H1 (cell line): ENCODE measurements around the gene SPDYE3. TPM values are rescaled to one million over a fixed set of nuclear protein-coding genes. Genes with fewer than 3 reads are reported as not detected.

ENCODE experiments used
- CTCF ChIA-PET: fragments of 300-600 bp; sonication (Branson Sonifier 250); formaldehyde crosslinking; loops from one replicate; lab custom pipeline; 2021; ENCODE audit not compliant: partially characterized antibody; lab: Charles Lee
- POLR2A ChIA-PET: fragments of 300-600 bp; sonication (Branson Sonifier 250); formaldehyde crosslinking; loops from one replicate; lab custom pipeline; 2021; ENCODE audit warnings: inconsistent platforms; ENCODE audit not compliant: partially characterized antibody; lab: Charles Lee
- DNase-seq, 2 experiments: peaks; one replicate each; pipeline versions ENCODE4 v3.0.0 to v3.0.0-alpha.2; 2010 to 2022; ENCODE audit warnings: low spot score in 2 of 2, low read depth in 1 of 2, mixed read lengths in 1 of 2
- FAIRE-seq: peaks from 2 replicates; lab custom pipeline; 2011; peaks lifted over from hg19 to GRCh38; lab: Jason Lieb, UNC
- H2AFZ ChIP-seq: 2 replicates; pipeline ENCODE4 v1.8.1; 2012; ENCODE audit warnings: low read length, inconsistent platforms
- H2AK5ac ChIP-seq: 2 replicates; pipeline ENCODE4 v1.6.1; 2013; ENCODE audit warnings: low read depth, low read length
- H2BK120ac ChIP-seq: replicated peaks from 2 replicates; pipeline ENCODE3; 2013; ENCODE audit warnings: low read depth, low read length, inconsistent platforms
- H2BK12ac ChIP-seq: 2 replicates; pipeline ENCODE4 v1.6.1; 2013; ENCODE audit warnings: low read depth, low read length
- H2BK15ac ChIP-seq: 2 replicates; pipeline ENCODE4 v1.6.1; 2013; ENCODE audit warnings: low read length
- H2BK20ac ChIP-seq: 2 replicates; pipeline ENCODE4 v1.6.1; 2013; ENCODE audit warnings: low read length
- H2BK5ac ChIP-seq: 2 replicates; pipeline ENCODE4 v1.6.1; 2013; ENCODE audit warnings: low read depth, low read length
- H3K14ac ChIP-seq: 2 replicates; pipeline ENCODE4 v1.6.1; 2013; ENCODE audit warnings: inconsistent platforms; ENCODE audit not compliant: insufficient read length
- H3K18ac ChIP-seq: 2 replicates; pipeline ENCODE4 v1.6.1; 2013; ENCODE audit warnings: low read length; ENCODE audit errors: extremely low read depth
- H3K23ac ChIP-seq: 2 replicates; pipeline ENCODE4 v1.6.1; 2013; ENCODE audit warnings: inconsistent platforms; ENCODE audit not compliant: insufficient read length
- H3K23me2 ChIP-seq: 2 replicates; pipeline ENCODE4 v1.6.1; 2013; ENCODE audit warnings: low read depth, low read length
- H3K27ac ChIP-seq: 2 replicates; pipeline ENCODE4 v1.6.1; 2011; ENCODE audit warnings: low read depth, low read length, inconsistent platforms
- H3K27me3 ChIP-seq, 4 experiments: replicated peaks in 1 of 4; 1 replicate in 1 of 4; 2 replicates in 3 of 4; pipeline versions ENCODE4 v1.6.1 to v1.8.1; 2011 to 2013; ENCODE audit warnings: low read length in 3 of 4, mild to moderate bottlenecking in 3 of 4, inconsistent platforms in 2 of 4, mixed read lengths in 2 of 4, moderate library complexity in 1 of 4; ENCODE audit not compliant: control insufficient read depth in 3 of 4, insufficient read depth in 3 of 4; ENCODE audit errors: extremely low read depth in 1 of 4
- H3K36me3 ChIP-seq, 4 experiments: 2 replicates each; pipeline versions ENCODE4 v1.6.1 to v1.8.1; 2011 to 2013; ENCODE audit warnings: mild to moderate bottlenecking in 4 of 4, low read length in 3 of 4, moderate library complexity in 2 of 4, control low read depth in 1 of 4, inconsistent platforms in 1 of 4; ENCODE audit not compliant: insufficient read depth in 4 of 4, control insufficient read depth in 2 of 4
- H3K4ac ChIP-seq: replicated peaks from 2 replicates; pipeline ENCODE3; 2013; ENCODE audit warnings: low read length, low read depth, mixed read lengths, inconsistent platforms; ENCODE audit not compliant: insufficient read length
- H3K4me1 ChIP-seq, 4 experiments: replicated peaks in 1 of 4; 1 replicate in 1 of 4; 2 replicates in 3 of 4; pipeline versions ENCODE4 v1.6.1 to v1.8.1; 2011 to 2013; ENCODE audit warnings: low read length in 3 of 4, inconsistent platforms in 2 of 4, mixed read lengths in 1 of 4; ENCODE audit not compliant: insufficient read depth in 4 of 4, control insufficient read depth in 3 of 4
- H3K4me2 ChIP-seq, 2 experiments: 2 replicates each; pipeline versions ENCODE4 v1.6.1 to v1.8.1; 2011 to 2013; ENCODE audit warnings: low read depth in 2 of 2, low read length in 2 of 2, control low read depth in 1 of 2, inconsistent platforms in 1 of 2, mild to moderate bottlenecking in 1 of 2; ENCODE audit not compliant: insufficient read depth in 1 of 2
- H3K4me3 ChIP-seq, 4 experiments: fragments of 200-600, 300-600 bp in 1 of 4; sonication (generic), shearing (Covaris generic), sonication (Bioruptor Twin) in 1 of 4; 2 replicates each; pipeline versions ENCODE4 v1.5.1 to v1.8.1; 2011 to 2016; ENCODE audit warnings: low read length in 4 of 4, low read depth in 3 of 4, control low read depth in 2 of 4, inconsistent platforms in 2 of 4, mild to moderate bottlenecking in 2 of 4, mixed read lengths in 1 of 4, moderate library complexity in 1 of 4; ENCODE audit not compliant: insufficient read depth in 2 of 4; ENCODE audit errors: extremely low read depth in 1 of 4
- H3K56ac ChIP-seq: replicated peaks from 2 replicates; pipeline ENCODE3; 2013; ENCODE audit warnings: low read depth, mild to moderate bottlenecking, mixed read lengths, low read length, inconsistent platforms; ENCODE audit not compliant: insufficient read length
- H3K79me1 ChIP-seq: 2 replicates; pipeline ENCODE4 v1.6.1; 2013; ENCODE audit warnings: low read depth, low read length, control low read depth
- H3K79me2 ChIP-seq, 2 experiments: 2 replicates each; pipeline versions ENCODE4 v1.6.1 to v1.8.1; 2012 to 2013; ENCODE audit warnings: low read length in 2 of 2, mild to moderate bottlenecking in 2 of 2, inconsistent platforms in 1 of 2; ENCODE audit not compliant: insufficient read depth in 2 of 2, control insufficient read depth in 1 of 2
- H3K9ac ChIP-seq, 4 experiments: replicated peaks in 1 of 4; 1 replicate in 1 of 4; 2 replicates in 3 of 4; pipeline versions ENCODE4 v1.6.1 to v1.8.1; 2011 to 2013; ENCODE audit warnings: low read depth in 3 of 4, low read length in 3 of 4, control low read depth in 2 of 4, mild to moderate bottlenecking in 2 of 4, moderate library complexity in 2 of 4, inconsistent platforms in 1 of 4; ENCODE audit errors: extremely low read depth in 1 of 4
- H3K9me3 ChIP-seq, 2 experiments: 2 replicates each; pipeline versions ENCODE4 v1.6.1 to v1.8.1; 2012 to 2013; ENCODE audit warnings: mild to moderate bottlenecking in 2 of 2, moderate library complexity in 2 of 2, control low read depth in 1 of 2, inconsistent platforms in 1 of 2, low read depth in 1 of 2, low read length in 1 of 2, mixed read lengths in 1 of 2; ENCODE audit not compliant: insufficient read depth in 2 of 2
- H4K20me1 ChIP-seq, 2 experiments: replicated peaks in 1 of 2; 2 replicates each; pipeline versions ENCODE3 to v1.8.1; 2011 to 2013; ENCODE audit warnings: inconsistent platforms in 2 of 2, low read length in 2 of 2, mild to moderate bottlenecking in 1 of 2; ENCODE audit not compliant: insufficient read depth in 2 of 2, control insufficient read depth in 1 of 2
- H4K5ac ChIP-seq: 2 replicates; pipeline ENCODE4 v1.6.1; 2013; ENCODE audit warnings: low read length, low read depth, mixed read lengths, inconsistent platforms; ENCODE audit not compliant: insufficient read length
- H4K8ac ChIP-seq: 2 replicates; pipeline ENCODE4 v1.8.0; 2013; ENCODE audit warnings: mild to moderate bottlenecking, moderate library complexity, low read length, inconsistent platforms; ENCODE audit not compliant: insufficient read depth; ENCODE audit errors: extremely low read depth
- H4K91ac ChIP-seq: replicated peaks from 2 replicates; pipeline ENCODE3; 2013; ENCODE audit warnings: low read length, mixed read lengths, inconsistent platforms; ENCODE audit not compliant: insufficient read length
- WGBS, 2 experiments: shearing (Covaris generic) in 1 of 2; methylation state at CpG; one replicate each; pipeline versions ENCODE4 v1.1.6 to v1.1.7; 2013 to 2015; ENCODE audit warnings: low lambda C conversion rate in 2 of 2, mixed read lengths in 2 of 2, inconsistent platforms in 1 of 2, low coverage in 1 of 2, missing lambda C conversion rate in 1 of 2; ENCODE audit not compliant: insufficient replicate concordance in 2 of 2, insufficient coverage in 1 of 2, insufficient read length in 1 of 2; ENCODE audit errors: extremely low coverage in 1 of 2, missing lambda C conversion rate in 1 of 2; 5-methylcytosine and 5-hydroxymethylcytosine counted together
- polyA plus RNA-seq, 7 experiments: library from polyadenylated mRNA; depleted of rRNA in 3 of 7; stranded (reverse) in 5 of 7; unstranded in 2 of 7; fragments of >200 nt in 5 of 7; fragments of 200-250 nt in 2 of 7; gene quantifications; 1 replicate in 5 of 7; 2 replicates in 1 of 7; 4 replicates in 1 of 7; pipeline versions ENCODE4 v1.2.1 to v1.2.3, GENCODE V29; 2011 to 2013; ENCODE audit warnings: missing spikeins in 2 of 7, mixed read lengths in 2 of 7
- total RNA-seq: library from RNA; stranded (reverse); fragmentation: NEBNext Ultra II Directional; extraction: Animal tissue kit (Norgen Biotek cat#: 25700); gene quantifications from 2 replicates; pipeline ENCODE4 v1.2.1, GENCODE V29; 2021

Gene SPDYE3
- total and polyA plus RNA-seq, 2 of the 8 experiments (the other 6 are each of a cell fraction or from before 2014, with no cell fraction given) = not detected

DNA sequence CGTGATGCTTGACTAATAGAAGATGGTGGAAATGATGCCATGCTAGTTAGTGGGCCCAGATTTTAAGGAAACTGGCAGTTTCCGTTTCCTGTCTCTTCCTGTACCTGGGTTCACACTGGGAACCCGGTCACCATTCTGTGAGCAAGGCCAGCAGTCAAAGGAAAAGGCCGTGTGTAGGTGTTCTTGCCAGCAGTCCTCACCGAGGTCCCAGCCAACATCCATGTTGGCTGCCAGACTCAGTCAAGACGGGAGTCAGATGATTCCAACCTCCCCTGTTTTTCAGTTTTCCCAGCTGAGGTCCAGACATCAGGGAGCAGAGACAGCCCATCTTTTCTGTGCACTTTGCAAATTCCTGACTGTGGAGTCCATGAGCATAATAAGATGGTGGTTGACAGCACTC is 35.3 kb downstream of the SPDYE3 start:
- Histone ChIP-seq H2BK12ac (no peak overlapping the region), H3K27me3 (no peaks in the 10 kb centered on the region), H3K79me2 (peaks cover 0 to 3% of the 10 kb centered on the region in 2 experiments; a peak in 1 of 4 replicates), H4K5ac (no peak overlapping the region), H3K4ac (no peak overlapping the region), H3K23ac (no peak overlapping the region), H3K79me1 (peaks cover 2% of the 10 kb centered on the region; the same call in 1 of the 2 replicates), H2BK120ac (no peak overlapping the region), H3K27ac (no peak overlapping the region), H2AK5ac (no peak overlapping the region), H2BK5ac (no peak overlapping the region), H2AFZ (no peak overlapping the region), H3K4me3 (no peak overlapping the region), H4K8ac (no peak overlapping the region), H3K56ac (no peak overlapping the region), H3K4me2 (no peak overlapping the region), H3K9me3 (no peaks in the 10 kb centered on the region), H3K14ac (no peak overlapping the region), H2BK20ac (no peak overlapping the region), H2BK15ac (no peak overlapping the region), H3K4me1 (no peaks in the 10 kb centered on the region), H3K18ac (no peak overlapping the region), H3K36me3 (peaks cover 8 to 40% (median 25%) of the 10 kb centered on the region in 4 experiments), H4K20me1 (peaks cover 0 to 4% of the 10 kb centered on the region in 2 experiments), H3K23me2 (no peaks in the 10 kb centered on the region), H4K91ac (no peak overlapping the region), H3K9ac (no peak overlapping the region)
- ChIA-PET CTCF (interaction anchor here (0.7 to 2.9 kb wide), 3 partner anchors 64 to 69 kb away, joined by 4 to 6 read pairs (median 6); no protein-coding TSS in a partner anchor), POLR2A (no interaction called here)
- 88% methylated on average over 6 of the region's 6 CpGs; no CpG with 5 or more reads in 1 of the 2 experiments for WGBS, 2 experiments
- FAIRE-seq (no peak), DNase-seq (no peak)
